H1 (cell line): ENCODE data around the gene NKAIN2. TPM values are rescaled to one million over a fixed set of nuclear protein-coding genes. Genes with fewer than 3 reads are reported as not detected.

Source experiments
- CTCF ChIA-PET: fragments of 300-600 bp; sonication (Branson Sonifier 250); formaldehyde crosslinking; loops from one replicate; lab custom pipeline; 2021; ENCODE audit not compliant: partially characterized antibody; lab: Charles Lee
- POLR2A ChIA-PET: fragments of 300-600 bp; sonication (Branson Sonifier 250); formaldehyde crosslinking; loops from one replicate; lab custom pipeline; 2021; ENCODE audit warnings: inconsistent platforms; ENCODE audit not compliant: partially characterized antibody; lab: Charles Lee
- DNase-seq, 2 experiments: peaks; one replicate each; pipeline versions ENCODE4 v3.0.0 to v3.0.0-alpha.2; 2010 to 2022; ENCODE audit warnings: low spot score in 2 of 2, low read depth in 1 of 2, mixed read lengths in 1 of 2
- FAIRE-seq: peaks from 2 replicates; lab custom pipeline; 2011; peaks lifted over from hg19 to GRCh38; lab: Jason Lieb, UNC
- H2AFZ ChIP-seq: 2 replicates; pipeline ENCODE4 v1.8.1; 2012; ENCODE audit warnings: low read length, inconsistent platforms
- H2AK5ac ChIP-seq: 2 replicates; pipeline ENCODE4 v1.6.1; 2013; ENCODE audit warnings: low read depth, low read length
- H2BK120ac ChIP-seq: replicated peaks from 2 replicates; pipeline ENCODE3; 2013; ENCODE audit warnings: low read depth, low read length, inconsistent platforms
- H2BK12ac ChIP-seq: 2 replicates; pipeline ENCODE4 v1.6.1; 2013; ENCODE audit warnings: low read depth, low read length
- H2BK15ac ChIP-seq: 2 replicates; pipeline ENCODE4 v1.6.1; 2013; ENCODE audit warnings: low read length
- H2BK20ac ChIP-seq: 2 replicates; pipeline ENCODE4 v1.6.1; 2013; ENCODE audit warnings: low read length
- H2BK5ac ChIP-seq: 2 replicates; pipeline ENCODE4 v1.6.1; 2013; ENCODE audit warnings: low read depth, low read length
- H3K14ac ChIP-seq: 2 replicates; pipeline ENCODE4 v1.6.1; 2013; ENCODE audit warnings: inconsistent platforms; ENCODE audit not compliant: insufficient read length
- H3K18ac ChIP-seq: 2 replicates; pipeline ENCODE4 v1.6.1; 2013; ENCODE audit warnings: low read length; ENCODE audit errors: extremely low read depth
- H3K23ac ChIP-seq: 2 replicates; pipeline ENCODE4 v1.6.1; 2013; ENCODE audit warnings: inconsistent platforms; ENCODE audit not compliant: insufficient read length
- H3K23me2 ChIP-seq: 2 replicates; pipeline ENCODE4 v1.6.1; 2013; ENCODE audit warnings: low read depth, low read length
- H3K27ac ChIP-seq: 2 replicates; pipeline ENCODE4 v1.6.1; 2011; ENCODE audit warnings: low read depth, low read length, inconsistent platforms
- H3K27me3 ChIP-seq, 4 experiments: replicated peaks in 1 of 4; 1 replicate in 1 of 4; 2 replicates in 3 of 4; pipeline versions ENCODE4 v1.6.1 to v1.8.1; 2011 to 2013; ENCODE audit warnings: low read length in 3 of 4, mild to moderate bottlenecking in 3 of 4, inconsistent platforms in 2 of 4, mixed read lengths in 2 of 4, moderate library complexity in 1 of 4; ENCODE audit not compliant: control insufficient read depth in 3 of 4, insufficient read depth in 3 of 4; ENCODE audit errors: extremely low read depth in 1 of 4
- H3K36me3 ChIP-seq, 4 experiments: 2 replicates each; pipeline versions ENCODE4 v1.6.1 to v1.8.1; 2011 to 2013; ENCODE audit warnings: mild to moderate bottlenecking in 4 of 4, low read length in 3 of 4, moderate library complexity in 2 of 4, control low read depth in 1 of 4, inconsistent platforms in 1 of 4; ENCODE audit not compliant: insufficient read depth in 4 of 4, control insufficient read depth in 2 of 4
- H3K4ac ChIP-seq: replicated peaks from 2 replicates; pipeline ENCODE3; 2013; ENCODE audit warnings: low read length, low read depth, mixed read lengths, inconsistent platforms; ENCODE audit not compliant: insufficient read length
- H3K4me1 ChIP-seq, 4 experiments: replicated peaks in 1 of 4; 1 replicate in 1 of 4; 2 replicates in 3 of 4; pipeline versions ENCODE4 v1.6.1 to v1.8.1; 2011 to 2013; ENCODE audit warnings: low read length in 3 of 4, inconsistent platforms in 2 of 4, mixed read lengths in 1 of 4; ENCODE audit not compliant: insufficient read depth in 4 of 4, control insufficient read depth in 3 of 4
- H3K4me2 ChIP-seq, 2 experiments: 2 replicates each; pipeline versions ENCODE4 v1.6.1 to v1.8.1; 2011 to 2013; ENCODE audit warnings: low read depth in 2 of 2, low read length in 2 of 2, control low read depth in 1 of 2, inconsistent platforms in 1 of 2, mild to moderate bottlenecking in 1 of 2; ENCODE audit not compliant: insufficient read depth in 1 of 2
- H3K4me3 ChIP-seq, 4 experiments: fragments of 200-600, 300-600 bp in 1 of 4; sonication (generic), shearing (Covaris generic), sonication (Bioruptor Twin) in 1 of 4; 2 replicates each; pipeline versions ENCODE4 v1.5.1 to v1.8.1; 2011 to 2016; ENCODE audit warnings: low read length in 4 of 4, low read depth in 3 of 4, control low read depth in 2 of 4, inconsistent platforms in 2 of 4, mild to moderate bottlenecking in 2 of 4, mixed read lengths in 1 of 4, moderate library complexity in 1 of 4; ENCODE audit not compliant: insufficient read depth in 2 of 4; ENCODE audit errors: extremely low read depth in 1 of 4
- H3K56ac ChIP-seq: replicated peaks from 2 replicates; pipeline ENCODE3; 2013; ENCODE audit warnings: low read depth, mild to moderate bottlenecking, mixed read lengths, low read length, inconsistent platforms; ENCODE audit not compliant: insufficient read length
- H3K79me1 ChIP-seq: 2 replicates; pipeline ENCODE4 v1.6.1; 2013; ENCODE audit warnings: low read depth, low read length, control low read depth
- H3K79me2 ChIP-seq, 2 experiments: 2 replicates each; pipeline versions ENCODE4 v1.6.1 to v1.8.1; 2012 to 2013; ENCODE audit warnings: low read length in 2 of 2, mild to moderate bottlenecking in 2 of 2, inconsistent platforms in 1 of 2; ENCODE audit not compliant: insufficient read depth in 2 of 2, control insufficient read depth in 1 of 2
- H3K9ac ChIP-seq, 4 experiments: replicated peaks in 1 of 4; 1 replicate in 1 of 4; 2 replicates in 3 of 4; pipeline versions ENCODE4 v1.6.1 to v1.8.1; 2011 to 2013; ENCODE audit warnings: low read depth in 3 of 4, low read length in 3 of 4, control low read depth in 2 of 4, mild to moderate bottlenecking in 2 of 4, moderate library complexity in 2 of 4, inconsistent platforms in 1 of 4; ENCODE audit errors: extremely low read depth in 1 of 4
- H3K9me3 ChIP-seq, 2 experiments: 2 replicates each; pipeline versions ENCODE4 v1.6.1 to v1.8.1; 2012 to 2013; ENCODE audit warnings: mild to moderate bottlenecking in 2 of 2, moderate library complexity in 2 of 2, control low read depth in 1 of 2, inconsistent platforms in 1 of 2, low read depth in 1 of 2, low read length in 1 of 2, mixed read lengths in 1 of 2; ENCODE audit not compliant: insufficient read depth in 2 of 2
- H4K20me1 ChIP-seq, 2 experiments: replicated peaks in 1 of 2; 2 replicates each; pipeline versions ENCODE3 to v1.8.1; 2011 to 2013; ENCODE audit warnings: inconsistent platforms in 2 of 2, low read length in 2 of 2, mild to moderate bottlenecking in 1 of 2; ENCODE audit not compliant: insufficient read depth in 2 of 2, control insufficient read depth in 1 of 2
- H4K5ac ChIP-seq: 2 replicates; pipeline ENCODE4 v1.6.1; 2013; ENCODE audit warnings: low read length, low read depth, mixed read lengths, inconsistent platforms; ENCODE audit not compliant: insufficient read length
- H4K8ac ChIP-seq: 2 replicates; pipeline ENCODE4 v1.8.0; 2013; ENCODE audit warnings: mild to moderate bottlenecking, moderate library complexity, low read length, inconsistent platforms; ENCODE audit not compliant: insufficient read depth; ENCODE audit errors: extremely low read depth
- H4K91ac ChIP-seq: replicated peaks from 2 replicates; pipeline ENCODE3; 2013; ENCODE audit warnings: low read length, mixed read lengths, inconsistent platforms; ENCODE audit not compliant: insufficient read length
- BCL11A ChIP-seq, 2 experiments: IDR thresholded peaks; one replicate each; pipeline ENCODE4 v1.6.1; 2011; ENCODE audit warnings: low read depth in 2 of 2, low read length in 2 of 2, mild to moderate bottlenecking in 2 of 2
- CHD1 ChIP-seq: IDR thresholded peaks from 2 replicates; pipeline ENCODE4 v1.6.1; 2012; ENCODE audit warnings: low read depth, low read length, improper control_type of control experiment
- CREB1 ChIP-seq: IDR thresholded peaks from 2 replicates; pipeline ENCODE4 v1.6.1; 2012; ENCODE audit warnings: inconsistent platforms
- EGR1 ChIP-seq: IDR thresholded peaks from 2 replicates; pipeline ENCODE4 v1.6.1; 2011; ENCODE audit warnings: low read depth, low read length, borderline replicate concordance
- EZH2 ChIP-seq: fragments of 200-600 bp; sonication (generic); IDR thresholded peaks from 2 replicates; pipeline ENCODE4 v1.7.1; 2012; ENCODE audit warnings: low read depth, mild to moderate bottlenecking, moderate library complexity, low read length, inconsistent platforms; ENCODE audit not compliant: severe bottlenecking
- KDM4A ChIP-seq: IDR thresholded peaks from one replicate; pipeline ENCODE4 v1.7.1; 2012; ENCODE audit warnings: low read depth, mild to moderate bottlenecking, moderate library complexity, low read length, inconsistent platforms; ENCODE audit not compliant: severe bottlenecking
- POU5F1 ChIP-seq: IDR thresholded peaks from 2 replicates; pipeline ENCODE4 v1.6.1; 2011; ENCODE audit warnings: low read depth, mild to moderate bottlenecking, low read length, moderate library complexity
- RNF2 ChIP-seq: fragments of 200-900, 300-1000 bp; sonication (generic); IDR thresholded peaks from 2 replicates; pipeline ENCODE4 v1.7.1; 2016; ENCODE audit warnings: borderline replicate concordance, low read depth, mild to moderate bottlenecking, antibody characterized with exemption, low read length; ENCODE audit not compliant: poor library complexity, severe bottlenecking; ENCODE audit errors: missing control alignments
- TCF12 ChIP-seq: IDR thresholded peaks from 2 replicates; pipeline ENCODE4 v1.6.1; 2011; ENCODE audit warnings: low read depth, mild to moderate bottlenecking, low read length
- USF2 ChIP-seq: IDR thresholded peaks from 2 replicates; pipeline ENCODE4 v1.6.1; 2011; ENCODE audit warnings: low read length, improper control_type of control experiment
- ZNF274 ChIP-seq: IDR thresholded peaks from 2 replicates; pipeline ENCODE4 v1.7.0; 2012; ENCODE audit warnings: low read length, borderline replicate concordance; ENCODE audit errors: extremely low read depth
- WGBS, 2 experiments: shearing (Covaris generic) in 1 of 2; methylation state at CpG; one replicate each; pipeline versions ENCODE4 v1.1.6 to v1.1.7; 2013 to 2015; ENCODE audit warnings: low lambda C conversion rate in 2 of 2, mixed read lengths in 2 of 2, inconsistent platforms in 1 of 2, low coverage in 1 of 2, missing lambda C conversion rate in 1 of 2; ENCODE audit not compliant: insufficient replicate concordance in 2 of 2, insufficient coverage in 1 of 2, insufficient read length in 1 of 2; ENCODE audit errors: extremely low coverage in 1 of 2, missing lambda C conversion rate in 1 of 2; 5-methylcytosine and 5-hydroxymethylcytosine counted together
- polyA plus RNA-seq, 7 experiments: library from polyadenylated mRNA; depleted of rRNA in 3 of 7; stranded (reverse) in 5 of 7; unstranded in 2 of 7; fragments of >200 nt in 5 of 7; fragments of 200-250 nt in 2 of 7; gene quantifications; 1 replicate in 5 of 7; 2 replicates in 1 of 7; 4 replicates in 1 of 7; pipeline versions ENCODE4 v1.2.1 to v1.2.3, GENCODE V29; 2011 to 2013; ENCODE audit warnings: missing spikeins in 2 of 7, mixed read lengths in 2 of 7
- total RNA-seq: library from RNA; stranded (reverse); fragmentation: NEBNext Ultra II Directional; extraction: Animal tissue kit (Norgen Biotek cat#: 25700); gene quantifications from 2 replicates; pipeline ENCODE4 v1.2.1, GENCODE V29; 2021

Gene NKAIN2
- total and polyA plus RNA-seq, 2 of the 8 experiments (the other 6 are each of a cell fraction or from before 2014, with no cell fraction given), result 0.20 to 0.34 TPM

GRCh38 chr6:124164343-124164742 lies 360.7 kb downstream of the NKAIN2 start:
- H3K4me3 ChIP-seq, result no peak overlapping the region
- 94% methylated on average over 7 of the region's 7 CpGs; no CpG with 5 or more reads in 1 of the 2 experiments for WGBS, 2 experiments
- CTCF ChIA-PET, result no interaction called here

More at GRCh38 chr6:124164343-124164742, 360.7 kb downstream of the NKAIN2 start:
- Histone ChIP-seq H2AFZ (no peak overlapping the region; the same call in 1 of the 2 replicates), H3K4ac (no peak overlapping the region), H3K4me1 (no peaks in the 10 kb centered on the region), H3K18ac (no peak overlapping the region), H3K79me1 (no peaks in the 10 kb centered on the region), H3K23me2 (no peaks in the 10 kb centered on the region), H3K9me3 (no peaks in the 10 kb centered on the region), H3K36me3 (no peaks in the 10 kb centered on the region), H2BK20ac (no peak overlapping the region), H4K8ac (no peak overlapping the region), H3K79me2 (no peaks in the 10 kb centered on the region), H3K14ac (no peak overlapping the region), H3K56ac (no peak overlapping the region), H4K5ac (no peak overlapping the region), H3K9ac (no peak overlapping the region), H3K23ac (no peak overlapping the region), H3K27ac (no peak overlapping the region), H2BK120ac (no peak overlapping the region), H3K4me2 (no peak overlapping the region), H2BK12ac (no peak overlapping the region), H2BK5ac (no peak overlapping the region), H2BK15ac (no peak overlapping the region), H2AK5ac (no peak overlapping the region), H3K27me3 (no peaks in the 10 kb centered on the region), H4K20me1 (no peaks in the 10 kb centered on the region), H4K91ac (no peak overlapping the region)
- FAIRE-seq (no peak), DNase-seq (no peak)
- TF ChIP-seq KDM4A (no peak), CHD1 (no peak), ZNF274 (no peak), CREB1 (no peak), BCL11A (IDR thresholded peaks at IDR 0.05; ENCODE audit: low read depth in 2 of 2, low read length in 2 of 2) (no peak), EGR1 (no peak), POU5F1 (no peak), TCF12 (no peak), RNF2 (no peak), EZH2 (no peak), USF2 (no peak)
- POLR2A ChIA-PET, result no interaction called here
